GM12873 (cell line): ENCODE measurements around the gene C5orf58.

Experiments
- TF ChIP-seq, protein P1 (sequence below): IDR thresholded peaks from 2 replicates; pipeline ENCODE4 v1.5.1; 2012; ENCODE audit warnings: low read depth, mild to moderate bottlenecking, moderate library complexity, low read length, control low read depth; ENCODE audit not compliant: insufficient read depth; ENCODE audit errors: missing control alignments

C5orf58 gene, protein sequence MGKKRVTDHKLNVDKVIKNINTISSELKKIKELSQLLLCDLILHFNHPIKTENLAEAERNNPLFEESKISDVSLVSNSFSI

GRCh38 chr5:170232786-170233185, at the start of gene C5orf58:
Gene C5orf58 (plus strand): TSS chr5:170232985. CDS start chr5:170234977, 1,992 bp downstream.
- TF ChIP-seq, protein P1, sequence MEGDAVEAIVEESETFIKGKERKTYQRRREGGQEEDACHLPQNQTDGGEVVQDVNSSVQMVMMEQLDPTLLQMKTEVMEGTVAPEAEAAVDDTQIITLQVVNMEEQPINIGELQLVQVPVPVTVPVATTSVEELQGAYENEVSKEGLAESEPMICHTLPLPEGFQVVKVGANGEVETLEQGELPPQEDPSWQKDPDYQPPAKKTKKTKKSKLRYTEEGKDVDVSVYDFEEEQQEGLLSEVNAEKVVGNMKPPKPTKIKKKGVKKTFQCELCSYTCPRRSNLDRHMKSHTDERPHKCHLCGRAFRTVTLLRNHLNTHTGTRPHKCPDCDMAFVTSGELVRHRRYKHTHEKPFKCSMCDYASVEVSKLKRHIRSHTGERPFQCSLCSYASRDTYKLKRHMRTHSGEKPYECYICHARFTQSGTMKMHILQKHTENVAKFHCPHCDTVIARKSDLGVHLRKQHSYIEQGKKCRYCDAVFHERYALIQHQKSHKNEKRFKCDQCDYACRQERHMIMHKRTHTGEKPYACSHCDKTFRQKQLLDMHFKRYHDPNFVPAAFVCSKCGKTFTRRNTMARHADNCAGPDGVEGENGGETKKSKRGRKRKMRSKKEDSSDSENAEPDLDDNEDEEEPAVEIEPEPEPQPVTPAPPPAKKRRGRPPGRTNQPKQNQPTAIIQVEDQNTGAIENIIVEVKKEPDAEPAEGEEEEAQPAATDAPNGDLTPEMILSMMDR = no peak

- TF ChIP-seq, protein P1 = peak; percentile 95
These were observed 48.7 kb upstream of the C5orf58 start for GRCh38 chr5:170183816-170184687.

- TF ChIP-seq, protein P1 = no peak
These were observed 48.0 kb upstream of the C5orf58 start for GRCh38 chr5:170184737-170185136.

DNA sequence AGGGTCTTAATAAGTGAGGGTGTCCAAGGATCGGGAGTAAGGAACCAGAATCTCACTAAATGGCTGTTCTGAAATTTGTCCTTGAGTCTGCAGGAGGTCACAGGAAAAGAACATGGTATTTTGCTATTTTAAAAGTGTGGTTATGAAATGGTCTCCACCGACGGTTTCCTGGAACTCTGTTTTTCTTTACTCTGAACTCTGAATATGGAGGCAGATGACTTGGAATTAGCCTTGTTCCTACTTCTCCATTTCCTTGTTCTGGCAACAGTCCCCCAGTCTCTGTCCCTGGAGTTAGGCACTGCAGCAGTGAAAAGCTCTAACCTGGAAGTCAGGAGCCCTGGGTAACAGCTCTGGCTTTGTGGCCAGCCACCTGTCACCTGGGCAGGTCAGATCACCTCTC, 46.6 kb upstream of the C5orf58 start:
- TF ChIP-seq, protein P1 = no peak

- TF ChIP-seq, protein P1 = no peak
These were observed 45.9 kb upstream of the C5orf58 start for GRCh38 chr5:170186856-170187255.

DNA sequence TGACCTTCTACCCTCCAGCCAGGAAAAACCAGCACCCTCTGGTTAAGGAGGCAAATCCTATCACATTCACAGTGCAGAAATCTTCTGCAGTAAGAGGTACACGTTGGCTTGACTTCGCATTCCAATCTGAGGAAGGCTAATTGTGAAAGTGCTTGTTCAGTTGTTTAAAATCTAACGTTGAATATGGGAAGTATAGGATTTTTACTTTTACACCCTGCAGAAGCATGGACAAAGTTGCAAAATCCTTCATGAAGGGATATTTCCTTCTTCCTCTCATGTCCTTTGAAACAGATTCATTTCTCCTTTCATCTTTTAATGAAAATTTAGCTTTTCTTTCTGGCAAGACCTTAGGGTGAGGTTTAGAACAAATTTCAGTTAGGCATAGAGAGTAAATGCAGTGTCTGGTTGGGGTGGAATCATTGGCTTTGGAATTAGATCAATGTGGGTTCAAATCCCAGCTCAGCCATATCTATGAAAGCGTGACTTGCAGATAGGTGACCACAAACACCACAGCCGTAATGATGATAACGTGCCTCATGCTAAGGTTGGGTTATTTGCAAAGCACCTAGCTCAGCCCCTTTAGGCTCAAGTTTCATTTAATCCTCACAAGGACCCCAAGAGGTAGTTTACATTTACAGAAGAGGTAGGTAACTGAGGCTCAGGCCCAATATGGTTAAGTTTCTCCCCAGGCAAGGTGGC, 42.2 kb upstream of the C5orf58 start:
- TF ChIP-seq, protein P1 = no peak

DNA sequence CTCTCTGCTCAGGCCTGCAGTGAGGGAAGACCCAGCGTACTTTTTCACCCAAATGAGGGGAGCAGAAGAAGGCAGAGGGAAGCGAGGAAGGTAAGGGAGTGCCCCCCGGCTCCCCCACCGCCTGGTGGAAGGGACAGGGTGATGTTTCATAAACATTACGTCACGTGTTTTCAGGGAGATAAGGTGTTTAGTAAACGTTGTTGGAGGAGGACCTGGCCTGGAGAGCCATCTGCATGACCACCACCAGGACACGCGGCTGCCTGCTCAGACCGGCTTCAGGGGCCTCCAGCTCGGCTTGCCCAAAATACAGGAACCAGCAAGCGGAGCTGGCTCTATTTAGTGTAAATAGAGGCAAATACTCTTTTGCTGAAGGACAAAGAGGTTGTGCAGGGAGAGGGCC, 40.0 kb upstream of the C5orf58 start:
- TF ChIP-seq, protein P1 = no peak
